Putamen (tissue), 1 donor: ENCODE measurements around the gene SPRED3.
"Not testable (repeated sequence)": the region's sequence is repeated elsewhere in the genome, so short reads cannot be mapped to it uniquely, and the experiment has no call there.

Source experiments
- DNase-seq: peaks from one replicate; pipeline ENCODE4 v3.0.0-alpha.2; 2016; ENCODE audit warnings: low spot score

Gene SPRED3

DNA sequence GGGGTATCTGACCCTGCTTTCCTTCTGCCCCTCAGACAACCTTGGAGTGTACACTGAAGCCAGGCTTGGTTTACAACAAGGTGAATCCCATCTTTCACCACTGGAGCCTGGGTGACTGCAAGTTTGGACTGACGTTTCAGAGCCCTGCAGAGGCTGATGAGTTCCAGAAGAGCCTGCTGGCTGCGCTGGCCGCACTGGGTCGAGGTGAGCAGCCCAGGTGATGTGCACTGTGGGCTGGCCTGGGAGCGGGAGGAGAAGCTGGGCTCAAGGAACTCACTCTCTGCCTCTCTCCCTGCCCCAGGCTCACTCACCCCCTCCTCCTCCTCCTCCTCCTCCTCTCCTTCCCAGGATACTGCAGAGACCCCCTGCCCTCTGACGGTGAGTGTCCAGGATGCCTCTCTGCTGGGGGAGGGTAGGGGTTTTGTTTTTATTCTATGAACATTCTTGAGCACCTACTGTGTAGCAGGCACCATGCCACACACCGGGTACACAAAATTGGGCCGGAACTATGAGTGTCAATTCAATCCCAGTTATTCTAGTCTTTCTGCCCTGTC, 3.5 kb downstream of the SPRED3 start:
- DNase-seq, result no peak

DNA sequence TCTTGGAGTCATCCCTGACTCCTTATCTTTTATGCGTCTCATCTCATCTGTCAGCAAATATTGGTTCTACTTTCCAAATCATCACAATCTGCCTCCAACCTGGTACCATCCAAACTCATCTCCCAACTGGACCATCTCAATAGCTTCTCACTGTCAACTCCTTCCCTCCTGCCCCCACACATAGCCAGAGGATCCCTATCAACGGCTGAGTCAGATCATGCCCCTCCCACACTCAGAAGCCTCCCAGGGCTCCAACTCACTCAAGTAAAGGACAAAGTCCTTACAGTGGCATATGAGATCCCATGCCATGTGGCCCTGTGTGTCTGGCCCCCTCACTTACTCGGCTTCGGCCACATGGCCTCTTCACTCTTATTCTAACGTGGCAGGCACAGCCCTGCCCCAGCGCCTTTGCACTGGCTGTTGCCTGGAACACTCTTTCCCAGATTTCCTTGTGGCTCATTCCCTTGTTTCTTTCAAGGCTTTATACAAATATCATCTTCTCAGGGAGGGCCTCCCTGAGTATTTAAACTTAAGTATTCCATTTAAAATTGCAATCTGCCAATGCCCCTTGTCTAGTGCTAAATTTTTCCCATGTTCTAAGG, 4.3 kb downstream of the SPRED3 start:
- no peak for DNase-seq

DNA sequence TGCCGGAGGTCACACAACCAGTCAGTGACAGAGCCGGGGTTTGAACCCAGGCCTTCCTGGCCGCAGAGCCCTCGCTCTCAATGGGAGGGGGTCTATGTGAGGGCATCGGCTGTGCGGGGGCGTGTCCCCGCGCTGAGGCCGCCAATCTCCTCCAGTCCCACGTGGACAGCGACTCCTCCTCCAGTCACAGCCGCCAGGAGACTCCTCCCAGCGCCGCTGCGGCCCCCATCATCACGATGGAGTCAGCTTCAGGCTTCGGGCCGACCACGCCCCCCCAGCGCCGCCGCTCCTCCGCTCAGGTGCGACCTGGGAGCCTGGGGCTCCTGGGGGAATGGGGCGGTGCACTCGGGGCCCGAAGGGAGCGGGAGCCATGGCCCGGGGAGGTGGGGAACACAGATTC, 6.0 kb downstream of the SPRED3 start:
- no peak for DNase-seq

DNA sequence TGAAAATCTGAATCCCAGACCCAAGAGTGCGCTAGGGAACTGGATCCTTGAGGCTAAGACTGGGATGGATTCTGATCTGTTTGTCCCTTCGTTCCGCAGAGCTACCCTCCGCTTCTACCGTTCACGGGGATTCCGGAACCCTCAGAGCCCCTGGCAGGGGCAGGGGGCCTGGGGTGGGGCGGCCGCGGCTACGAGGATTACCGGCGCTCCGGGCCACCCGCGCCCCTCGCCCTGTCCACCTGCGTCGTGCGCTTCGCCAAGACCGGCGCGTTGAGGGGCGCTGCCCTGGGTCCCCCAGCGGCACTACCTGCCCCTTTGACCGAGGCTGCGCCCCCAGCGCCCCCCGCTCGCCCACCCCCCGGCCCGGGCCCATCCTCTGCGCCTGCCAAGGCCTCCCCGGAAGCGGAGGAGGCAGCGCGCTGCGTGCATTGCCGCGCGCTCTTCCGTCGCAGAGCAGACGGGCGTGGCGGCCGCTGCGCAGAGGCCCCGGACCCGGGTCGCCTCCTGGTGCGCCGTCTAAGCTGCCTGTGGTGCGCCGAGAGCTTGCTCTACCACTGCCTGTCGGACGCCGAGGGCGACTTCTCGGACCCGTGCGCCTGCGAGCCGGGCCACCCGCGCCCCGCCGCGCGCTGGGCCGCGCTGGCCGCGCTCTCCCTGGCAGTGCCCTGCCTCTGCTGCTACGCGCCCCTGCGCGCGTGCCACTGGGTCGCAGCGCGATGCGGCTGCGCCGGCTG, 7.1 kb downstream of the SPRED3 start:
- DNase-seq, result no peak

DNA sequence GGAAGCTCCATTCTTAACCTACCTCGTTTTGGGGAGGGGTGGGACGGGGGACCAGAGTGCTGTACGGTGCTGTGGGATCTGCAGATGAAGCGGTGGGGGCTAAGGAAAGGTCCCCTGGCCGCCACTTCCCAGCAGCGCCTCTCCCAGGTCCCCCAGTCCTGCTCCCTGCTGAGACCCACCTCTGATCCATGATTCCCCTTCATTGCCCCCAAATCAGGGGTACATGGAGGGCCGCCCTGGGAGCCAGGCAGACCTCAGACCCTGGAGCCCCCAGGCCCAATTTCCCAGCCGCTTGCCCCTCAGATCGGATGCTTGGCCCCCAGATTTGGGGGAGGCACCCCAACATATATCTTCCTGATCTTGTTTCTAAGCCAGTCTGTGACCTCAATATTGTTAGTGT, 10.6 kb downstream of the SPRED3 start:
- no peak for DNase-seq

DNA sequence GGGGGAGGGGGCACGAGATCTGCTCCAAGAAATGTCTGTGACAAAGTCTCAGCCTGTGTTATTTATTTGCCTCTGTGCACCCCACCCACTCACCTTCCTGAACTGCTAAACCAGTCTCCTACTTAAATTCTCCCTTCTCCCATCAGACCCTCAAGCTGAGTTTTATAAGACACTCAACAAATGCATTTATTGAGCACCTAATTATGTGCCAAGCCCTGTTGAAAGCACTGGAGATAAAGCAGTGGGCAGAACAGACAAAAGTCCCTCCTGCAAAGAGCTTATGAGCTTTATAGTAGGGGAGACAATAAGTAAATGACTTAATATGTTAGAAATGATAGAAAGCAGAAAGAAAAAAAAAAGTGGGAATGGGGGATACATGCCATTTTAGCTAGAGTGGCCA, 11.0 kb downstream of the SPRED3 start:
- DNase-seq, result no peak

DNA sequence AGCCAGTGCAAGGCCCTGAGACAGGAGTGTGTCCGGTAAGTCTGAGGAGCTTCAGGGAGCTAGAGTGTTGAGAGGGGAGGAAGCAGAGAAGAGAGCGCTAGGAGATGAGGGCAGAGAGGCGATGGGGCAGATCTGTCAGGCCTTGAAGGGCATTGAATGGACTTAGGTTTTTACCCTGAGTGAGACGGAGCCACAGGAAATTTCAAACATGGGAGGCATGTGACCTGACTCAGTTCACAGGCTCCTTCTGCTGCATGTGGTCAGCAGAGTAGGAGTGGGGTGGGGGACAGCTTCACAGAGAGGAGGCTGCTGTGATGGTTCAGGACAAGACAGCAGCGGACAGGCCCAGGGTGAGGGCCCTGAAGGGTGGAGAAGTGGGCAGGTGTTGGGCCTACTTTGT, 11.9 kb downstream of the SPRED3 start:
- no peak for DNase-seq

DNA sequence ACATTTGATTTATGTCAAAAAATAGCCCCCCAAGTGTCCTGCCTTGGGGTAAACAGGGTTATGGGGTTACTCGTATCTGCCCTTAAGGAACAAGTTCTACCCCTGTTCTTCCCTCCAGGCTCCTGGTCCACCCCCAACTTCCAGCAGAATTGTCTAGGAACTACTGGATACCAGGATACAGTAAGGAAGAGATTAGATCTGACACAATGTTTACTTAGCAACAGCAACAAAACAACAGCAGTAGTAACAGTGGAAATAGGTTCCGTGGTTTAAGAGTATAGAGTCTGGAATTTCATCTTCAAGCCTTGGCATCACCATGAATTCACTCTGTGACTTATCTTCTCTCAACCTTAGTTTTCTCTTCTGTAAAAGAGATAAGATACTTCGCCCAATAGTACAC, 12.7 kb downstream of the SPRED3 start:
- no peak for DNase-seq

DNA sequence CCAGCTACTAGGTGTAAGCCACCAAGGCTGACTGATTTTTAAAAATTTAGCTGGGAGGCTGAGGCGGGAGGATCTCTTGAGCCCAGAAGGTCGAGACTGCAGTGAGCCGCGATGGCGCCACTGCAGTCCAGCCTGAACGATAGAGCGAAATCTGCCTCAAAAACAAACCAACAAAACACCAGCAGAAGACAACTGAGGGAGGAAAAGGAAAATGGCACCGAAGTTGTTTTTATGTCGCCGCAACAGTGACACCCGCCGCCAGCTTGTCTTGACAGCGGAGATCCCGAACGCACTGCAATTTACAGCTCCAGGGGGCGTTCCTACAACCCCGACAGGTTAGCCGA, 14.1 kb downstream of the SPRED3 start:
- no peak for DNase-seq

DNA sequence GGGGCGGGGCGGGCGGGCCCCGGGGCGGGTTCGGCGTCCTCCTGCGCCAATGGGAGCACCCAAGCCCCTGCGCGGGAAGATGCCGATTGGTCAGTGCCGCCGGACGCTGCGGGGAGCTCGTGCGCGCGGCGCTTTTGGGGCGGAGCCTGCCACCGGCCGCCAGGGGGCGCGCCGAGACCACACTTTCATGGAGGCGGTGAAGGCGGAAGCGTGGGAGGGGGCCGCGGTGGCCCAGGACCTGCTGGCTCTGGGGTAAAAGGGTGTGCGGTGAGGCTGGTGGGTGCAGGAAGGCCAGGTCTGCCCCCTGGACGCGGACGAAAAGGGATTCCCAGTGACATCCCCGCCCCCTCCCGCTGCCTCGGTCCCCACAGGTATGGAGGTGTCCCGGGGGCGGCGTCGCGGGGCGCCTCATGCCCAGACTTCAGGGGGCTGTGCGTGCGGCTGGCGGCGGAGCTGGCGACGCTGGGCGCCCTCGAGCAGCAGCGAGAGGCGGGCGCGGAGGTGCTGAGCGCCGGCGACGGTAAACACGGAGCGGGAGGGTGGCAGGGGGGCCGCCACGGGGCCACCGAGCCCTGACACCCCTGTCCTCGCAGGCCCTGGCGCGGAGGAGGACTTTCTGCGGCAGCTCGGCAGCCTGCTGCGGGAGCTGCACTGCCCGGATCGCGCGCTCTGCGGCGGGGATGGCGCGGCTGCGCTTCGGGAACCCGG, 14.6 kb downstream of the SPRED3 start, which contains the start of gene FAM98C:
TSS of gene FAM98C (plus strand) at position 127 of the 708 bp plus-strand sequence. CDS start at position 188, 61 bp downstream.
- peak; percentile 97 for DNase-seq

DNA sequence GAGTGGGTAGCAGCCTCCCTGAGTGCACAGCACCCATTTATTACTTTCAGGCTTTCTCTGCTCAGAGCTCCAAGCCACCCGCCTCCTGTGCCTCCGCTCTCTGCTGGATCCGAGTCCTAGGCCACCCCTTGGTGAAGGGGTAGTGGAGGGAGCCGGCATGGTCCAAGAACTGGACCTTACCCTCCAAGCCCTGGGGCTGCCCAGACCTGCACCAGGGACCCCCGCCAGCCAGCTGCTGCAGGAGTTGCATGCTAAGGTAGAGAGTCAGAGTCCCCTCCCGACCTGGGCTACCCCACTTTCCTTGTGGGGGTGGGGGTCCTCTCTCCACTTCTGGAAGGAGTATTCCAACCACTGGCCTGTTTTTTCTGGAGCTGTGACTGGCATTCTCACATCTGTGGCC, 16.4 kb downstream of the SPRED3 start:
- no peak for DNase-seq

DNA sequence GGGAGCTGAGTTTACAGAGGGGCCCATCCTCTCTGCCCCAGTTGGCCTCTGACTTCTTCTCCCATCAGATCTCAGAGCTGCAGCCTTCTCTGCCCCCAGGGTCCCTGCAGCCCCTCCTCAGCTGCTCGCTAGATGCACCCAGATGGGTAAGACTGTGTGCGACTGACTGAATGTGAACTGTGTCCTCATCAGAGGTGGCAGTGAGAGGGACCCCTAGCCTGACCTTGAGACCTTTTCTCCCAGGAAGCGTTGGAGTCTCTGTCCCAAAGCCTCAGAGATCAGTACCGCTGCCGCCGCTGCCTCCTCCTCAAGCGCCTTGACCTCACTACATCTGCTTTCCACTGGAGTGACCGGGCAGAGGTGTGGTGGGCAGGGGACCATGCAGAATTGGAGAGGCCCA, 16.8 kb downstream of the SPRED3 start:
- no peak for DNase-seq

DNA sequence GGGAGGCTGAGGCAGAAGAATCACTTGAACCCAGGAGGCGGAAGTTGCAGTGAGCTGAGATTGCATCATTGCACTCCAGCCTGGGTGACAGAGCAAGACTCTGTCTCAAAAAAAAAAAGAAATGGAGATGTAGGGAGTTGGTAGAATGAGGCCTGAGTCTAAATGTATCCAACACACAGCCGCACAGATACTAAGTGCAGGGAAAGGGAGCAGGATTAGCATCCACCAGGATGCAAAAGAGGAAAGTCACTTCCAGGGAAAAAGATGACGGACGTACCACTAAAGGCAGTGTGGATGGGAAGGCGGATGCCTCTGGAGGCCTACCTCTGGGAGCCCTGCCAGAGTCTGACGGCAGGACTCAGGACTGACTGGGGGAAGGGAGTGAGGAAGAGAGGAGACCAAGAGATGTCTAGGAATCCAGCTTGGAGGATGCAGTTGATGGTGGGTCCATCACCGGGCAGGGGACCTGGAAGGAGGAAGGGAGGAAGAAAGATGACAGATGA, 21.2 kb downstream of the SPRED3 start:
- DNase-seq, result no peak

DNA sequence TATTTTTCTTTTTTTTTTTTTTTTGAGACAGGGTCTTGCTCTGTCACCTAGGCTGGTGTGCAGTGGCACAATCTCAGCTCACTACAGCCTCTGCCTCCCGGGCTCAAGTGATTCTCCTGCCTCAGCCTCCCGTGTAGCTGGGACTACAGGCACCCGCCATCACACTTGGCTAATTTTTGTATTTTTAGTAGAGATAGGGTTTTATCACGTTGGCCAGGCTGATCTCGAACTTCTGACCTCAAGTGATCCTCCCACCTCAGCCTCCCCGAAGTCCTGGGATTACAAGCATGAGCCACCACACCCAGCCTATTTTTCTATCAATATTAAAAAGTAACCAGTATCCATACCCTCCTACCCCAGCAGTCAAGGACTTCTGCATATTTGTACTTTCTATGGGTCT, 21.9 kb downstream of the SPRED3 start:
- DNase-seq, result not testable (repeated sequence)

DNA sequence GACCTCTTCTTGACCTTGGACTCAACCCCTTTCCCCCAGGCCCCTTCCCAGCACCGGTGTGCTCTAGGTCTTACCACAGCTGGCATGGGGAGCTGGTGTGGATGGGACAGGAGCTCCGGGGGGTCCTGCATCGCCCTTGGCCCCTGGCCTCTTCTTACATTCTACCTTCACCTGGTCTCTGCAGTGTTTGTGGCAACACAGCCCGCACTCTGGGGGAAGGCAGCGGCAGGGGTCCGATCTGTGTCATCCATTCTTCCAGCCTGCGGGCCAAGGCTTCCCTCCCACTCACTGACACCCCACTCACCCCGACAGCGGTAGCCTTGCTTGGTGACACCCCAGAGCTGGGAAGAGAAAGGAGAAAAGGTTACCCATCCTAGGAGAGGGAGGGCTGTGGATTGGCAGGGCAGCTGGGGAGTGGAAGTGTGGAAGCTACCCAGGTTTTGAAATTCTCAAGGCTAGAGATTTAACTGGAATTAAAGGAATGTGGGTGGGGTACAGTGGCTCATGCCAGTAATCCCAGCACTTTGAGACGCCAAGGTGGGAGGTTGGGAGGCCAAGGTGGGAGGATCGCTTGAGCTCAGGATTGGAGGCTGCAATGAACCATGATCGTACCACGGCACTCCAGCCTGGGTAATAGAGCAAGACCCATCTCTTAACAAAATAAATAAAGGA, 22.7 kb downstream of the SPRED3 start:
- no peak for DNase-seq

DNA sequence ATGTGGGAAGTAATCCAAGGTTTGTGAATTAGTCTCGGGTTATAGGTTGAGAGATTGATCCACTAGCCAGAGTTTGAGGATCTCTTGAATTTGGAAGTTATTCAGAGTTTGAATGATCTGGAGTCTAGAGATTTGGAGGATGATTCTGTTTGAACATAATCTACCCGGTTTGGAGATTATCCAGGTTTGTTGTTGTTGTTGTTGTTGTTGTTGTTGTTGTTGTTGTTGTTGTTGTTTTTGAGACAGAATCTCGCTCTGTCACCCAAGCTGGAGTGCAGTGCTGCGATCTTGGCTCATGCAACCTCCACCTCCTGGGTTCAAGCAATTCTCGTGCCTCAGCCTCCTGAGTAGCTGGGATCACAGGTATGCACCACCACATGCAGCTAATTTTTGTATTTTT, 23.4 kb downstream of the SPRED3 start:
- DNase-seq, result not testable (repeated sequence)

DNA sequence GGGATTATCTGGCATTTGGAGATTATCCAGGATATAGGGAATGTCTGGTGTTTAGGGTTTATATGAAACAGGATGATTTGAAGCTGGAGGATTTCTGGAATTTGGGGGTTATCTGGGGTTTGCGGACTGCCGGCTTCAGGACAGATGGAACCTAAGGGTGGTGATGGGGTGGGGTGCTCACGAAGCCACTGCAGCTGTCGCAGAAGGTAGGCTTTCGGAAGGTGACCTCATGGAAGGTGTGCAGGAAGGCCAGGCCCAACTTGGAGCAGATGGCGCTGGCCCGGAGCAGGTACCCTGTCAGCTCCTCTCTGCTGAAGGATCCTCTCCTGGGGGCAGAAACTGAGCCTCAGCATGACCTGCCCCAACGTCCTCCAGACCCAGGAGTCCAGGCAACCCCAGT, 24.0 kb downstream of the SPRED3 start:
- no peak for DNase-seq

DNA sequence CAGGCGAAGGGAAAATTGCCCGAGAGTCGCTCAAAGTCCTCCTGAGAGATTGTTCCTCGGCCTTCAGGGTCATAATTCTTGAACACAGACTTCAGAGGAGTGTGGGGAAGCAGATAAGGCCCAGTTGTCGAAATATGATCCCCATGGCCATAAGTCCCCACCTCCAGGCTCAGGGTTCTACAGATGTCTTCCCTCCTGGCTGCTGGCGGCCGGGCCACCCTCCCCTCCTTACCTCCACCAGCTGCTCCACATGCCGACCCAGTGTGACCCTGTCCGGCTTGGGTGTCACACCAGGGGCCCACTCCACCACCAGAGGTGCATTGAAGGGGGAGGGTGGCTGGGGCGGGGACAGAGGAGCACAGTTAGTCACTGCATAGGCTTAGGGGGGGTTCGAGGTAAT, 24.5 kb downstream of the SPRED3 start:
- DNase-seq, result no peak

DNA sequence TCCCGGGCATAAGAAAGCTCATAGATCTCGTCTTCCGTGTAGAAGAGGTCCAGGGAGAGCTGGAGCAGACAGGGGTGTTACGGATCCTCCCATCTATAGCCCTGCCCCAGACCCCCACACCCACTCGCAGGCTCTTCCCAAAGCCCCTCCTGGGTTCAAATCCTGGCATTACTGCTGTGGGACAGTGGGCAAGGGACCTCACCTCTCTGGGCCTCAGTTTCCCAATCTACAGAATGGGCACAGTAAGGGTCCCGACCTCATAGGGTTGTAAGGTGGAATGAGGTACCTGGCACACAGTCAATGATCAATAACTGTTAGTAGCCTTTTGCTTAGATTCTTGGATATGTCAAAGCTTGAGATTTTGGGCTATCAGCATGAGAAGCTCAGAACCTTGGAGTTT, 24.9 kb downstream of the SPRED3 start:
- DNase-seq, result no peak

DNA sequence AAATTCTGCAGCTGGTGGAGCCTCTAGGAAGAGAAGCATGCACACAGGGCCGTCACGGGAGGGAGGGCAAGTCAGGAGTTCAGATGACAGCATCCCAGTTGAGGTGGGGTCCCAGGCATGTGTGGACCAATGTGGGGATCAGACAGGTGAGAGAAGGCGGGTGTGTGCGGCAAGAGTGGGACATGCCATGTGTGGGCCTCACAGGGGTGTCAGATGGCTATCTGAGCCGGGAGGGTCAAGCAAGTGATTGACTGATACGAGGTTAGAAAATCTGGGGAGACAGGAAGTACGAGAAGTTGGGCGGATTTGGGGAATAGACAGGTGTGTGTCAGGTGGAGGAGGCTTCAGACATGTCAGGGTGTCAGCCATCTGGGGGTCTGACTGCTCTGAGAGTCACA, 28.6 kb downstream of the SPRED3 start:
- no peak for DNase-seq

DNA sequence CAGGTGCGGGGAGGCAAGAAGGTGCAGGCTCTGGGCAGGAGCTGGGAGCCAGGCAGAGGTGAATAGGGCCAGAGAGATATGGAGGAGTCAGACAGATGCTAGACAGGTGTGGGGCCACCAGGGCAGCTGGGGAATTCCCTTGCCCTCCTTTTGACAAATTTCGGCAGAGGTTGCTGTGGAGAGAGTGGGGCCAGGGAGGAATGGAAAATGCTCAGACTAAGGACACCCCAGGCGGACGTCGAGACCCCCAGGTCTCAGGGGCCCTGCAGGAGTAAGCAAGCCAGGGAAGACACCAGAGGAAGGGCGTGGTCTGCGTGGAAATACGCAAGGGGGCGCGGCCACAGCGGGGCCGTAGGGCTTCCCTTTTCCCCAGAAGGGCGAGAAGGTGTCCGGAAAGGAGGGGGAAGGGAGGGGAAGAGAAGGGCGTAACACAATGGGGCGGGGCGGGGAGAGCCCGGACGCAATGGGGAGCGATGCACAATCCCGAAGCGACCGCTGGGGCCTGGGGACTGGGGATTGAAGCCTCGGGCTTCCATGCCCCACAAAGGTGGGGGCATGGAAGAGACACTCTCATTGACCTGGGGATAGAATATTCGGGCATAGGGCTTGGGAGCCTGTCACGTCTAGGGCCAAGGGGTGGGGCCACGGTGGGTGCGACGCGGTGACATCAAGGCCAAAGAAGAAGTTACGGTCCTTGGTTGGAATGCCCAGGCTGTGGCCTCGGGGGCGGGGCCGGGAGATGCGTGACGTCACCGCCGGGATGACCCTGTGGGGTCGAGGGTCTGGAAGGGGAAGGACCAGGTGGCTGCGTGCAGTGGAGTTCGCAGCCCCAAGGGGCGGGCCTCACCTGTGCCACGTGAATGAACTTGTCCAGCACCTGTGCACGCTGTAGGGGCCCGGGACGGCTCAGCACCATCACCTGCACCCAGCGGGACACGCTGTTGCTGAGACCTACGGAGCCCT, 29.3 kb downstream of the SPRED3 start:
- DNase-seq, result no peak
